ENCODE results near the gene IL6R.

Gene IL6R

DNA sequence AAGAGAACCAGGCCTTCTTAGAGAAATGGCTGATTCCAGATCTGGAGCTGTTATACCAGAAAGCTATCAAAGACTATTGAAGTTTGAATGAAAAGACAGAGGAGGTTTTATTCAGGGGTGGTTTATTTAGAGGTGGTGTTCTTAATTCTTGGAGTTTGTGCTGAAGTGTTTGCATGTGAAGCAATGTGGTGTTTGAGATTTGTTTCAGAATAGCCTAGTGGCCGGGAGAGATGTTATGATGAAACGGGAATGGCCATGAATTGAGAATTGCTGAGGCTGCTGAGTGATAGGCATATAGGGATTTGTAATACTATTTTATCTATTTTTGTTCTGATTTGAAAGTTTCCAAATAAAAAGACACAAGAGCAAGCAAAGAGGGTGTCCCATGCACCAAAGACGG is 107.6 kb downstream of the IL6R start:
- no peaks in the 10 kb centered on the region for H3K27me3 ChIP-seq (ENCODE audit: insufficient read depth, insufficient read length)
- no peak overlapping the region for H3K4me3 ChIP-seq (ENCODE audit: insufficient read length, low read depth)
- no peak overlapping the region for H3K9ac ChIP-seq (ENCODE audit: insufficient read length, low read depth)
- no peaks in the 10 kb centered on the region for H3K36me3 ChIP-seq (ENCODE audit: insufficient read depth, insufficient read length, low read length)
- H3K9me3 ChIP-seq (ENCODE audit: insufficient read depth, low read length): no peaks in the 10 kb centered on the region
- no peak for DNase-seq (ENCODE audit: low read depth, low spot score)
- no peaks in the 10 kb centered on the region for H3K4me1 ChIP-seq (ENCODE audit: insufficient read depth, insufficient read length)
- no peak for TF ChIP-seq SUZ12 (IDR thresholded peaks at IDR 0.05; ENCODE audit: extremely low read depth, insufficient read depth, insufficient read length)
- no peak for TF ChIP-seq ZNF274 (IDR thresholded peaks at IDR 0.05; ENCODE audit: low read depth, low read length)

DNA sequence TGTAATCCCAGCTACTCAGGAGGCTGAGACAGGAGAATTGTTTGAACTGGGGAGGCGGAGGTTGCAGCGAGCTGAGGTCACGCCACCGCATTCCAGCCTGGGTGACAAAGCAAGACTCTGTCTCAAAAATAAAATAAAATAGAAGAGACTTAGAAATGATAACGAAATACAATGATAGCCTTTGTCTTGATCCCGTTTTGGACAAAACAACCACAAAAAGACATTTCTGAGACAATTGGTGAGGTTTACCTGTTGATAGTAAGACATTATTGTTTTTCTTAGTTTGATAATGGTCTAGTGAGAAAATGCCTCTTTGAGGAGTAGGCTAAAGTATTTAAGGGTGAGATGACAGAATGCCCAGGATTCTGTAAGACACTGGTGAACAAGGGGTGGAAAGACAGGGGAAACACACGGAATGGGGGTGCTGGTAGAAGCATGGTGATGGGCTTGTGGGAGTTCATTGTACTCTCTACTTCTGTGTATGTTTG is 109.0 kb downstream of the IL6R start:
- Histone ChIP-seq H3K36me3 (ENCODE audit: insufficient read depth, insufficient read length, low read length) (no peaks in the 10 kb centered on the region), H3K4me3 (ENCODE audit: insufficient read length, low read depth) (no peak overlapping the region), H3K27me3 (ENCODE audit: insufficient read depth, insufficient read length) (no peaks in the 10 kb centered on the region), H3K4me1 (ENCODE audit: insufficient read depth, insufficient read length) (no peaks in the 10 kb centered on the region), H3K9me3 (ENCODE audit: insufficient read depth, low read length) (no peaks in the 10 kb centered on the region), H3K9ac (ENCODE audit: insufficient read length, low read depth) (no peak overlapping the region)
- no peak for TF ChIP-seq SUZ12 (IDR thresholded peaks at IDR 0.05; ENCODE audit: extremely low read depth, insufficient read depth, insufficient read length)
- no peak for TF ChIP-seq YY1 (IDR thresholded peaks at IDR 0.05; ENCODE audit: insufficient read depth, insufficient read length)
- TF ChIP-seq ZNF274 (IDR thresholded peaks at IDR 0.05; ENCODE audit: low read depth, low read length): no peak
- no peak for DNase-seq (ENCODE audit: low read depth, low spot score)

DNA sequence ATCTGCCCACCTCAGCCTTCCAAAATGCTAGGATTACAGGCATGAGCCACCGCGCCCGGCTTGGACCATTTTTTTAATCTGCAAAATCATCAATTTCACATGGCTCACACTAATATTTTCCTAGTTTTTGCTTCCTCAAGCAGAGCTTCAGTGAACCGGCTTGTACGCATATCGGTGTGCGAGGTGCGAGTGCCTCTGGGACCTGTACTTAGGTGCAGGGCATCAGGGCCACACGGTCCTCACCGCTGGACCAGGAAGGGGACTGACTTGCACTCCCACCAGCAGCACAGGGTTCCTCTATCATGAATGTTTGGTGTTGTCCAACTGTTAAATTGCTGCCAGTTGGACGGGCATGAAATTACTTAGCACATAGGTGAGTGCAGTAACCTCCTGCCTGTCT is 112.5 kb downstream of the IL6R start:
- Histone ChIP-seq H3K27me3 (ENCODE audit: insufficient read depth, insufficient read length) (no peaks in the 10 kb centered on the region), H3K9ac (ENCODE audit: insufficient read length, low read depth) (no peak overlapping the region), H3K4me3 (ENCODE audit: insufficient read length, low read depth) (no peak overlapping the region), H3K4me1 (ENCODE audit: insufficient read depth, insufficient read length) (peaks cover 2% of the 10 kb centered on the region), H3K9me3 (ENCODE audit: insufficient read depth, low read length) (no peaks in the 10 kb centered on the region), H3K36me3 (ENCODE audit: insufficient read depth, insufficient read length, low read length) (no peaks in the 10 kb centered on the region)
- TF ChIP-seq SUZ12 (IDR thresholded peaks at IDR 0.05; ENCODE audit: extremely low read depth, insufficient read depth, insufficient read length) (no peak), YY1 (IDR thresholded peaks at IDR 0.05; ENCODE audit: insufficient read depth, insufficient read length) (no peak)
- DNase-seq (ENCODE audit: low read depth, low spot score): no peak
